Prostate gland (tissue), 2 donors: ENCODE results near the gene KIAA0753. TPM values are rescaled to one million over a fixed set of nuclear protein-coding genes. Genes with fewer than 3 reads are reported as not detected.

Experiments used
- DNase-seq: peaks from one replicate; pipeline ENCODE4 v3.0.0-alpha.2; 2019; ENCODE audit warnings: low spot score
- H3K27ac ChIP-seq, 2 donors: fragments of 200-600 bp; sonication (generic); 2 replicates each; pipeline ENCODE4 v1.5.1; 2017 to 2019
- H3K27me3 ChIP-seq: fragments of 200-600 bp; sonication (generic); replicated peaks from 2 replicates; pipeline ENCODE4 v1.5.1; 2019; ENCODE audit not compliant: insufficient read depth
- H3K36me3 ChIP-seq, 2 donors: fragments of 200-600 bp; sonication (generic); 1 replicate in 1 of 2; 2 replicates in 1 of 2; pipeline versions ENCODE4 v1.5.1 to v1.8.1; 2017 to 2019
- H3K4me1 ChIP-seq: fragments of 200-600 bp; sonication (generic); replicated peaks from 2 replicates; pipeline ENCODE4 v1.5.1; 2019
- H3K4me3 ChIP-seq, 2 donors: fragments of 200-600 bp; sonication (generic); 2 replicates each; pipeline ENCODE4 v1.5.1; 2017 to 2019
- H3K9me3 ChIP-seq: fragments of 200-600 bp; sonication (generic); 2 replicates; pipeline ENCODE4 v1.5.1; 2017
- CTCF ChIP-seq, 4 experiments: fragments of 200-600 bp in 2 of 4; fragments of 450-650 bp in 2 of 4; sonication (generic) in 2 of 4; IDR thresholded peaks; 1 replicate in 3 of 4; 2 replicates in 1 of 4; pipeline ENCODE4 v1.5.1; 2016 to 2019; ENCODE audit warnings: antibody characterized with exemption in 4 of 4, mild to moderate bottlenecking in 2 of 4, moderate library complexity in 2 of 4
- POLR2A ChIP-seq: fragments of 450-650 bp; IDR thresholded peaks from one replicate; pipeline ENCODE4 v1.6.1; 2016; ENCODE audit warnings: antibody characterized with exemption, mild to moderate bottlenecking
- POLR2AphosphoS5 ChIP-seq: sonication (generic); formaldehyde crosslinking; IDR thresholded peaks from one replicate; pipeline ENCODE4 v1.6.1; 2017; ENCODE audit warnings: antibody characterized with exemption
- WGBS: methylation state at CpG from one replicate; pipeline ENCODE4 v1.1.5; 2018; 5-methylcytosine and 5-hydroxymethylcytosine counted together
- intact Hi-C: fragments of 100-400 bp; cut with DNase I; formaldehyde crosslinking; loops from one replicate; pipeline ENCODE4 v1.14.2; 2022
- total RNA-seq, 2 donors: library from RNA; depleted of rRNA; stranded (reverse); fragments of >200 nt; gene quantifications; one replicate each; pipeline ENCODE4 v1.1.0, GENCODE V29; 2016

Gene KIAA0753
- total RNA-seq, 2 donors from 2014 or later, result 17.2 to 28.3 TPM

GRCh38 chr17:6558276-6558675 is 82.2 kb downstream of the KIAA0753 start:
- H3K9me3 ChIP-seq, result no peaks in the 10 kb centered on the region
- WGBS, result 68% methylated on average over 5 of the region's 6 CpGs
- H3K27ac ChIP-seq, result no peak overlapping the region
- intact Hi-C loops, result no loop called here
- DNase-seq, result no peak
- H3K27me3 ChIP-seq, result no peaks in the 10 kb centered on the region
- no peak overlapping the region for H3K4me3 ChIP-seq
- no peaks in the 10 kb centered on the region for H3K36me3 ChIP-seq
- H3K4me1 ChIP-seq, result no peaks in the 10 kb centered on the region
- no peak for TF ChIP-seq POLR2AphosphoS5
- TF ChIP-seq CTCF (IDR thresholded peaks at IDR 0.05), result no peak
- TF ChIP-seq POLR2A, result no peak

DNA sequence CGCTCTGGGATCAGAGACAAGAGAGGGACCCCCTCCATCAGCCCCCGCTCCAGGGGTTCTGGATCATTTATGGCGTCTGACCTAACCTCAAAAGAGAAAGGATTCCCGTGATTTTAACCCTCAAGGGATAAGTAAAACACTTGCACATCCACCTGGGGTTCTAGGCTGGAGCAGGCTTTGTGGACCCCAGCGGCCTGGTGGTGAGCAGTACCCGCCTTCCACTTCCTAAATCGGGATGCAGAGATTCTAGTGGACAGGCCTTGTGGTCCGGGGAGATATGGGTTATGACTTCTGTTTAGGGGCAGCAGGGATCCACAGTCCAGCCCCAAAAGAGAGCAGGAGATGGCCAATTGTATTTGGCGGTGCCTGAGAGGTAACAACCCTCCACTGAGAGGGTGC is 83.5 kb downstream of the KIAA0753 start:
- H3K9me3 ChIP-seq, result no peaks in the 10 kb centered on the region
- no peaks in the 10 kb centered on the region for H3K27me3 ChIP-seq
- peaks cover 3% of the 10 kb centered on the region for H3K4me1 ChIP-seq
- WGBS, result 39% methylated on average over 9 of the region's 9 CpGs
- H3K4me3 ChIP-seq, result peak overlapping the region; percentile 64 to 71
- no peak for TF ChIP-seq POLR2A
- no peak for TF ChIP-seq POLR2AphosphoS5
- TF ChIP-seq CTCF (IDR thresholded peaks at IDR 0.05), result no peak
- H3K27ac ChIP-seq, result peak overlapping the region; percentile 67 to 77
- no peaks in the 10 kb centered on the region for H3K36me3 ChIP-seq
- DNase-seq, result no peak
- intact Hi-C loops, result no loop called here

- intact Hi-C loops, result no loop called here
- no peak for DNase-seq
- 1% methylated on average over 38 of the region's 122 CpGs for WGBS
- Histone ChIP-seq H3K4me3 (peak within 1 kb of the TSS; percentile 64 to 71), H3K9me3 (no peaks in the 10 kb centered on the region), H3K27ac (peak within 1 kb of the TSS; percentile 70 to 77), H3K36me3 (no peaks in the 10 kb centered on the region), H3K4me1 (peaks cover 7% of the 10 kb centered on the region), H3K27me3 (no peaks in the 10 kb centered on the region)
- TF ChIP-seq POLR2A, result peak; percentile 54
- TF ChIP-seq POLR2AphosphoS5, result no peak
- no peak for TF ChIP-seq CTCF (IDR thresholded peaks at IDR 0.05)
These were observed 84.1 kb downstream of the KIAA0753 start, which contains the start of gene PITPNM3 for GRCh38 chr17:6556121-6557039. TSS of gene PITPNM3 (minus strand) at chr17:6556555. CDS start at chr17:6556406, 149 bp downstream.

DNA sequence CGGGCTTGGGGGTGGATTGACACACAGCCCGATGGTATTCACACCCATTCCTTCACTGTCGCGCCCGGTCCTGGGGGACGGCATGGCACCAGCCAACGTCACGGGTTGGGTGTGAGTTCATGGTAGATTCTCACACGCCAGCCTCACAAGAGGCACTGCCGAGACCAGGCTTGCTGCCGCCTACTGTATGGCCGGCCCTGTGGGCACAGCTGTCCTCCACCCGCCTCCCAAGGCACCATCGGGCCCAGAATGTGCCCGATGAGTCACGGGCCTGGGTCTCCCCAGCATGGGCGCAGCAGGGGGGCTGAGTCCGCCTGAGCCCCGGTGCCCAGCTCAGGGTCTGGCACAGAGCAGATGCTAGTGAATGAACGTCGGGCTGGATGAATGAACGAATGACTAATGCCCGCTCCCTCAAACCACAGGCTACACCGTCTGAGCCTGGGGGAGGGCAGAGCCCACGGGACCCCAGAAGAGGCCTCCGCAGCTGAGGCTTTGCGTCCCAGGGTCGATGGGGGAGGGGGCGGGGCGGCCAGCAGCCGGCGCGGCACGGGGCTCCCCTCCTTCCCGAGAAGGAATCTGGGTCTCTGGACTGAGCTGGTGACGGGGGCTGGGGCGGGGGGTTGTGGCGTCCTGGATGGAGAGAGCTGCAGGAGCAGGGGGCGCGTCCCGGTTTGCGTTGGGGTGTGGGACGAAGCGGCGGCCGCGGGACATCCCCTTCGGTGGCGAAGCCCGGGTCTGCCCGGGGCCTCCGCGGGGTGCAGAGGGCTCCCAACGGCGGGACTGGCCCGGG is 85.0 kb downstream of the KIAA0753 start:
- H3K4me1 ChIP-seq, result peaks cover 7% of the 10 kb centered on the region
- intact Hi-C loops, result no loop called here
- peak overlapping the region; percentile 64 to 71 for H3K4me3 ChIP-seq
- H3K27ac ChIP-seq, result peak overlapping the region; percentile 70 to 71
- no peak for TF ChIP-seq CTCF (IDR thresholded peaks at IDR 0.05)
- peak; percentile 30 for TF ChIP-seq POLR2AphosphoS5
- TF ChIP-seq POLR2A, result peak; percentile 42
- no peaks in the 10 kb centered on the region for H3K36me3 ChIP-seq
- H3K9me3 ChIP-seq, result no peaks in the 10 kb centered on the region
- DNase-seq, result peak; percentile 38
- WGBS, result under 1% methylated on average over 40 of the region's 56 CpGs
- H3K27me3 ChIP-seq, result no peaks in the 10 kb centered on the region
